ENCODE data around the gene CAT.

- TF ChIP-seq NFIC (IDR thresholded peaks at IDR 0.05; ENCODE audit: borderline replicate concordance) (no peak), CTCF (IDR thresholded peaks at IDR 0.05) (no peak), MAX (IDR thresholded peaks at IDR 0.05; ENCODE audit: low read depth) (no peak), JUND (IDR thresholded peaks at IDR 0.05) (no peak), TAF1 (IDR thresholded peaks at IDR 0.05; ENCODE audit: borderline replicate concordance, low read depth, low read length) (no peak), RXRA (IDR thresholded peaks at IDR 0.05; ENCODE audit: borderline replicate concordance, low read depth) (no peak), ZBTB33 (IDR thresholded peaks at IDR 0.05; ENCODE audit: borderline replicate concordance, low read depth) (no peak), RFX5 (IDR thresholded peaks at IDR 0.05; ENCODE audit: low read length) (no peak)
- TF ChIP-seq, protein P1, sequence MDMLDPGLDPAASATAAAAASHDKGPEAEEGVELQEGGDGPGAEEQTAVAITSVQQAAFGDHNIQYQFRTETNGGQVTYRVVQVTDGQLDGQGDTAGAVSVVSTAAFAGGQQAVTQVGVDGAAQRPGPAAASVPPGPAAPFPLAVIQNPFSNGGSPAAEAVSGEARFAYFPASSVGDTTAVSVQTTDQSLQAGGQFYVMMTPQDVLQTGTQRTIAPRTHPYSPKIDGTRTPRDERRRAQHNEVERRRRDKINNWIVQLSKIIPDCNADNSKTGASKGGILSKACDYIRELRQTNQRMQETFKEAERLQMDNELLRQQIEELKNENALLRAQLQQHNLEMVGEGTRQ (IDR thresholded peaks at IDR 0.05; ENCODE audit: borderline replicate concordance, low read depth, low read length): no peak
Observed at GRCh38 chr11:34433899-34434298, 4.8 kb upstream of the CAT start.
